NCI-H446 (cell line): Measurements from ENCODE around the gene UBXN1.
"Not testable (repeated sequence)": the region's sequence is repeated elsewhere in the genome, so short reads cannot be mapped to it uniquely, and the experiment has no call there.

Experiments
- DNase-seq, 2 experiments: peaks; one replicate each; lab custom pipeline; 2025; lab: John Stamatoyannopoulos, UW

The UBXN1 gene

GRCh38 chr11:62708793-62709192 lies 29.9 kb upstream of the UBXN1 start:
- DNase-seq = no peak

- no peak for DNase-seq
Measured at GRCh38 chr11:62708392-62708791, 29.5 kb upstream of the UBXN1 start.

- DNase-seq = no peak
Measured at GRCh38 chr11:62707277-62707861, 28.5 kb upstream of the UBXN1 start, which contains the start of the genes BSCL2 and GNG3. Gene BSCL2, minus strand, starts transcription at chr11:62707424. Its CDS starts 229 bp downstream, at chr11:62707195. Gene GNG3, plus strand, starts transcription at chr11:62707676. Its CDS starts 620 bp downstream, at chr11:62708296.

- DNase-seq = no peak
Measured at GRCh38 chr11:62706850-62707247, 28.0 kb upstream of the UBXN1 start.

GRCh38 chr11:62705880-62706849 lies 27.3 kb upstream of the UBXN1 start:
- DNase-seq = peak; percentile 94 to 98

- DNase-seq = no peak
Measured at GRCh38 chr11:62705413-62705812, 26.5 kb upstream of the UBXN1 start.

GRCh38 chr11:62703921-62704320 lies 25.0 kb upstream of the UBXN1 start:
- DNase-seq = not testable (repeated sequence)

GRCh38 chr11:62702246-62702645 lies 23.4 kb upstream of the UBXN1 start:
- DNase-seq = no peak

- DNase-seq = peak; percentile 48 to 78
Measured at GRCh38 chr11:62694455-62695167, 15.7 kb upstream of the UBXN1 start.

- not testable (repeated sequence) for DNase-seq
Measured at GRCh38 chr11:62693624-62694023, 14.8 kb upstream of the UBXN1 start.

- no peak for DNase-seq
Measured at GRCh38 chr11:62689421-62690183, 10.7 kb upstream of the UBXN1 start, which contains the start of gene LRRN4CL. Gene LRRN4CL, minus strand, starts transcription at chr11:62689530. Its CDS starts 1,022 bp downstream, at chr11:62688508.

- DNase-seq = no peak
Measured at GRCh38 chr11:62688491-62688890, 9.6 kb upstream of the UBXN1 start.

- DNase-seq = no peak
Measured at GRCh38 chr11:62687508-62688396, 8.9 kb upstream of the UBXN1 start.

GRCh38 chr11:62682518-62682917 lies 3.6 kb upstream of the UBXN1 start:
- no peak for DNase-seq

GRCh38 chr11:62680825-62681240 lies 2.0 kb upstream of the UBXN1 start:
- DNase-seq = peak; percentile 43 to 77

GRCh38 chr11:62678433-62678769 lies 472 bp downstream of the UBXN1 start:
- no peak for DNase-seq

GRCh38 chr11:62677714-62678113 lies 1.2 kb downstream of the UBXN1 start:
- DNase-seq = no peak

- no peak for DNase-seq
Measured at GRCh38 chr11:62677156-62677555, 1.7 kb downstream of the UBXN1 start.

GRCh38 chr11:62676698-62677097 lies 2.2 kb downstream of the UBXN1 start:
- DNase-seq = no peak

- DNase-seq = not testable (repeated sequence)
Measured at GRCh38 chr11:62675415-62675814, 3.5 kb downstream of the UBXN1 start.

- no peak for DNase-seq
Measured at GRCh38 chr11:62673196-62673525, 5.7 kb downstream of the UBXN1 start.
